HG02571 (cell line): ENCODE results near the gene PCSK5.

ENCODE experiments used
- ATAC-seq: cut with Tn5 transposase; IDR thresholded peaks from one replicate; pipeline ENCODE4 v1.9.1; 2021; ENCODE audit warnings: mild to moderate bottlenecking, moderate library complexity; ENCODE audit not compliant: unreplicated experiment

Gene PCSK5

DNA sequence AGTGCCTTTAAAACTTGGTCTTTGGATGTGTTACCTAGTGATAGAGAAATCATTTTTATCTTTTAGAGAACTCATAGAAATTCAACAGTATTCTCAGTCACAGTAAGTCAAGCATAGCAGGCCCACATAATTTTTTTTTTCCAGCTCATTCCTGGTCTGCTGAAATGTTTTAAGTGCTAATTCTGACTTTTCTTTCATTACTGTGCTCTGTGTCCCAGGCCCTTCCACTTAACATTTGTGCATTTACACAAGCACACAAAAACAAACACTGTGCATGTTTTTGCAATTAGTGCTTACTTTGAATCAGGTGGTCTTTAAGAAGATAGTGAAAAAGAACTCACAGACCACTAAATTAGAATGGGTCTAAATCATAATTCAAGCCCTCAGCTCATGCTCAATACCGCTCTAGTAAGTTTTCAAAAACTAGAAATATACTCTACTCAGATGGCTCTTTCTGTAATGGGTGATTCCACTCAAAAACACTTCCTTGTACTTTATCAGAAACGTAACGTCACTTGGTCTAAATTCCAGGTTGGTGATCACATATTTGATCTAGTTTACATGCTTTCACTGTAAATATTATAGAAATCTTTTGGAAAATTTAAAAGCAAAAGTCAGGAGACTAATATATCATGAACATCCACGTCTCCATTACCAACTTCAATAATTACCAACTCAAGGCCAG, 107.8 kb downstream of the PCSK5 start:
- no peak for ATAC-seq

DNA sequence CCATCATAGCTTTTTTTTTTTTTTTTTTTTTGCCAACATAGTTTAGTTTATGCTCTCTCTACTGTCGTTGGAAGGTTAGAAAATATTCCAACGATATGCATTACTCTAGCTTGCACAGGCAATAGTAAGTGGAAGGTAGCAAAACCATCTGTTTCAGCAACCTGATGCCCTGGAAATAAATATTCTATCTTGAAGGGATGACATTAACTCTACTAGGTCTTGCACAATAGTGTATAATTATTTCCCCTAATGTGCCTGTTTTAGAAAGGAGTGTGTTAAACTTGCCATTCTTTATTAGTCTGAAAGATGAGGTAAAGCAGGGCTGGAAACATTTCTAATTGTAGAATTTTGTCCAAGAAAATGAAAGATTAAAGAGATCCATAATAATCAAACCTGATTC, 111.0 kb downstream of the PCSK5 start:
- no peak for ATAC-seq

DNA sequence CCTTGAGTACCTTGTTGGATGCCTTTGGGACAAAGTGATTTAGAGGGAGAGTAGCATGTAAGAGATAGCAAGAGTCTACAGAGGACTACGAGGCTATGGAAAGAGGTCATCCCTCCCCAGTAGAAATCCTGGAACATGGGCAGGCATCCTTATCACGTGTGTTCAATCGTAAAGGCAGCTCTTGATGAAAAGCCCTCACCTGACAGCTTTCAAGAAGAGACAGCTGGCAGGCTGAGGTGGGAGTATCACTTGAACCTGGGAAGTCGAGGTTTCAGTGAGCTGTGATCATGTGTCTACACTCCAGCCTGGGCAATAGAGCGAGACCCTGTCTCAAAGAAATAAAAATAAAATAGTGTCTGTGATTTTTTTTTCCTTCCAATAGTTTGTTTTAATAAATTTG, 112.6 kb downstream of the PCSK5 start:
- no peak for ATAC-seq

GRCh38 chr9:76004526-76004925, 114.1 kb downstream of the PCSK5 start:
- ATAC-seq = peak; percentile 68

DNA sequence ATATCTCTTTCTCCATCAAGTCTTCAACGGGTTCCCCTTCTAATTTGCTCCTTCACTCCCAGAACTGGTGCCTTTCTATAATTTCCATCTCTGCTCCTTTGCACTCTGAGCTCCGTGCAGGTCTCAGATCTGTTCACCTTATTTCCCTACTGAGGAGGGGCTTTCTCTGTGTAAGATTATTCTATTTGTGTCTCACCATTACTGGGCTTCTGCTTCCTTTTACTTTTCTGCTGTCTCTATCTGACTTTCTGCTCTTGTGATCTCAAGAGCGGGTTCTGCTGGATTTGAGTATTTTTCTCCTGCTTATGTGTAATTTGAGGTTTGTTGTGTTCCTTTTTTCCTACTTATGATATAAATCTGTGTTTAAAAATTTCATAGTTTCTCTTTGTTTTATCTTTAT, 117.5 kb downstream of the PCSK5 start:
- no peak for ATAC-seq

- ATAC-seq = no peak
These were observed 123.3 kb downstream of the PCSK5 start for GRCh38 chr9:76013809-76014208.

DNA sequence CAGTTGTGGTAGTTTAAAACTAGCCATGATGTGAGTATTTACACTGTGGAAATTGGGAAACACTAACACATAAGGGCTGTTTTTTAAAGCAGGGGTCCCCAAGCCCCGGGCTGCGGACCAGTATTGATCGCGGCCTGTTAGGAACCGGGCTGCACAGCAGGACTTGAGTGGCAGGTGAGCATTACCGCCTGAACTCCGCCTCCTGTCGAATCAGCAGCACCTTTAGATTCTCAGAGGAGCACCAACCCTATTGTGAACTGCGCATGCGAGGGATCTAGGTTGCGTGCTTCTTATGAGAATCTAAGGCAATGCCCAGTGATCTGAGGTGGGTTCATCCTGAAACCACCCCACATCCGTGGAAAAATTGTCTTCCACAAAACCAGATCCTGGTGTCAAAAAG, 127.8 kb downstream of the PCSK5 start:
- no peak for ATAC-seq

DNA sequence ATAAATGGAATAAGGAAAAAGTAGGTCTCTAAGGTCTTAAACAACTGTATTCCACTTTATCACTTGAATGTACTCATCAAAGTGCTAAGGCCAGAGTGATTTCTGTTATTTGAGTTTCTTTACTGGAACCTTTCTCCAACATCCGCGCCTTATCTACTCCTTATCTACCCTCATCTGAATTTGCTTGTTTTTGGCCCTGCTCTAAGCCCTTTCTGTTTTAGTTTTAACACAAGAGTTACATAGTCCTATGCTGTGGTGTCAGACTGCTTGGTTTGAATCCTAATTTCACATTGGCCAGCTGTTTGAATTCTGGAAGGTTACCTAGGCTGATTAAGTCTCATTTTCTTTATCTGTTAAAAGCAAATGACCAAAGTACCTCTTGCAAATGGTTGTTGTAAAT, 128.3 kb downstream of the PCSK5 start:
- no peak for ATAC-seq

GRCh38 chr9:76020652-76021051, 130.2 kb downstream of the PCSK5 start:
- no peak for ATAC-seq

DNA sequence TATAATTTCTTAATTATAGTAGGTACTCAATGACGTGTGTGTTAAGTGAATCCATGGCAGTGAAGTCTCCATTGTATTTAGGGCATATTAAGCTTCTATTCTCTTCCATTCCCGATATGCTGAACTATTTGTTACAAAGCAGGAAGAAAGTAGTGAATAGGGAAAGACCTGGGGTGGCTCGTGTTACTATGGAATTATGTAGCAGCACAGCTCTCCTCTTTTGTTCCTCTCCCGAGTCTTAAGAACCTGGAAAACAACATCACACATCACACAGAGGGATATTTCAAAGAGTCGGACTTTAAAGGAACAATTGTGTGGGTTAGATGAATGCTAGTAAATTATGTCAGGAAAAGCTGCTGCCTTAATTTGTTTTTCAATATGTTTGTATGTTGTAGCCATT, 131.8 kb downstream of the PCSK5 start:
- no peak for ATAC-seq

DNA sequence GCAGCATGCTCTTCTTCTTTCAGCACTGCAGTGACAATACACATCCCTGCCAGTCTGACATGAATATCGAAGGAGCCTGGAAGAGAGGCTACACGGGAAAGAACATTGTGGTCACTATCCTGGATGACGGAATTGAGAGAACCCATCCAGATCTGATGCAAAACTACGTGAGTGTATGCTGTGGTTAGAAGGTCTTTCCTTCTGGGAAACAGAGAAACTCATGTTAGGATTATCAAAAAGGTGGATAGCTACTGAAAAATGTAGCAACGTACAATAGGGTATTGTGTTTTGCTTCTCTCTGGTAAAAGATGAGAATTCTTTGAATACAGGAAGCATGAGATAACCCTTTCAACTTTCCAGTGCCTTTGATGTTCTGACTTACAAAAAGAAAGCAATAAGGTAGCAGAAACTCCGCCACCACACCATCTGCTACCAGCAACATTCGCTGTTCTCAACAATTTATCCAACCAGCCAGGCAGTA, 133.3 kb downstream of the PCSK5 start:
- no peak for ATAC-seq

DNA sequence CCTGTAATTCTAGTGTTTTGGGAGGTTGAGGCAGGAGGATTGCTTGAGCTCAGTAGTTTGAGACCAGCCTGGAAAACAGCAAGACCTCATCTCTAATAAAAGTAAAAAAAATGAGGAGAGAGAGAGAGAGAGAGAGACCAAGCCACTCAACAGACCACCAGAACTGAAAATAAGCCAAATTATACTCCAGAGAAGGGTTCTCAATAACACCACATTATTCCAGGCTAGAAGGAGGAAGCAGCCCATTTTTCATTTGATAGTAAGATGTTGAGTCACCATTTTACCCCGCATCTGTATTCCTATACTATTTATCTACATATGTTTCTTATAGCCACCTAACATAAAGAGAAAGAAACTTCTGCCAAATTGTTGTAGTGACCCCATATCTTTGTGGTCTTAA, 134.8 kb downstream of the PCSK5 start:
- ATAC-seq = no peak

GRCh38 chr9:76026796-76027195, 136.3 kb downstream of the PCSK5 start:
- no peak for ATAC-seq

- ATAC-seq = no peak
These were observed 136.9 kb downstream of the PCSK5 start for GRCh38 chr9:76027416-76027815.

GRCh38 chr9:76027861-76028260, 137.4 kb downstream of the PCSK5 start:
- no peak for ATAC-seq

- ATAC-seq = no peak
These were observed 141.7 kb downstream of the PCSK5 start for GRCh38 chr9:76032038-76032796.

- no peak for ATAC-seq
These were observed 142.4 kb downstream of the PCSK5 start for GRCh38 chr9:76032797-76033373.

- ATAC-seq = no peak
These were observed 143.6 kb downstream of the PCSK5 start for GRCh38 chr9:76034049-76034448.

GRCh38 chr9:76036762-76037161, 146.3 kb downstream of the PCSK5 start:
- ATAC-seq = no peak

DNA sequence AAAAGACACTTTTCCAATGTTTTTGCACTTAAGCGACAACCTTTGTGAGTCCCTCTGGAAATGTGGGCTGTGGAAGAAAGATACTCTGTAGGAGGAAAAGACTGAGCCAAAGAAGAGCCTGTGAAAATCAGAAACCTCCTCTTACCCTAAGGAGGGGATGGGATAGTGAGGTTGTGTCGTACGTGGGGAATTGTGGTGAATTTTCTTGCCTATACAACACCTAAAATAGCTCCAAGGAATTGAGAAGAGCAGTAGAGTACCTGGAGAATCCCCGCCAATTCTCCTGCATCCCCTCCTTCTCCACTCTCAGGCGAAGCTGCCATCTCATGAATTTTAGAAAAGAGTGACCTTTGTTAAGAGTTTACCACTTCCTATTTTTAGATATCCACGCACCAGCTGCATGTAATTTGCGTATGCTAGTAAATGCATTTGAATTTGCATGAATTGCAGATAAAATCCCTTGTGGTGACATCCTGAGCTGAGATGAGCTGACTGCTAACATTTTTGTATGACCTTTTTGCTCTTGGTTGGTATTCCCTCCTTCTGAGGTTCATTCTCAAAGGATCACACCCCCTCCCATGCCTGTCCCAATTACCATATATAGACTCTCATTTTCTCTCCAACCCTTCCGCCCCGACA, 147.2 kb downstream of the PCSK5 start:
- ATAC-seq = no peak

DNA sequence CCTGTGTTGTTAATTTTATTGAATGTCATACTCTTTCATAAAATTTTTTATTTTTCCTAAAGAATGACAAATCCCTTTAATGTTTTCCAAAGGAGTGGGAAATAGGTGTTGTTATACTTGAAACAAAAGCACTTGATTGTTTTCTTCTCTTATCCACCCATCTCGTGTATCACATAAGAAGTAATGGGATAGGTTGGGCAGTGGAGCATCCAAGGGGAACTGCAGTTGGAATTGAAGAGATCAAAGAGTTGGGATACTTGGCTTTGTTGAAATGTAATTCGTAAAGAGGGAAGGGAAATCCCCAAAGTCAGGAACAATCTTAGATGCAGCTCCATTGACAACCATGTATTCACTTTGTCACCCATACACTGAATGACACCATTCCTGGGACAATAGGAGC, 148.0 kb downstream of the PCSK5 start:
- ATAC-seq = no peak
